ENCODE results near the gene PSORS1C2.

Gene PSORS1C2

DNA sequence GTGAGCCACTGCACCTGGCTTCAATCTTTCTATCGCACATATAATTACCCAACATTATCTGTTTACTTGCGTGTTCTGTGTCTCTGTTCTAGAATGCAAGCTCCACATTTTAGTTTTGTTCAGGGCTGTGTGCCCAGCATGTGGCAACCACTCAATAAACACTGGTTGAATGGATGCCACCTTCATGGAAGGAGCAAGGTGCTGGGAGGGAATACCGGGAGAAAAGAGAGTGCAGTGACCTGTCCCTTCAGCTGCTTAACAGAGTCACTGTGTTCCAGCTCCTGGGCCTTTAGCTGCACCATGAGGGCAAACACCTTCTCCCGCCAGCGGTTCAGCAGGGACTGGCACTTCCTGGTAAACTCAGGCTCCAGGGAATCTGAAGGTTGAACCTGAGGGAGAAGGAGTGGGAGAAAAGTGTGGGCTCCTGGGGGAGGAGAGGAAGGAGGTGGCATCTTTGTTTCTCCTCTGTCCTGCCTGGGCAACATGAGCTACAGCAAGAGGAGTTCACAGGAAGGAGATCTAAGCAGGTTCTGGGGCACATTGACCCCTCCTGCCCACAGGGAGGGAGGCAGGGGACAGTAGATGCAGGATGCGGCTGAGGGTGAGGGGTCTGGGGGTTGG lies 11.1 kb upstream of the PSORS1C2 start:
- no peak overlapping the region for H3K9ac ChIP-seq (ENCODE audit: insufficient read length)
- DNase-seq (ENCODE audit: low read depth, low spot score) = no peak
- TF ChIP-seq FOXP2 (optimal IDR thresholded peaks at IDR 0.05; ENCODE audit: control extremely low read depth, extremely low read length, insufficient read depth) (no peak), POLR2AphosphoS5 (IDR thresholded peaks at IDR 0.05; ENCODE audit: borderline replicate concordance, low read depth, low read length) (no peak), EZH2 (IDR thresholded peaks at IDR 0.05) (no peak)
- H3K9me3 ChIP-seq (ENCODE audit: low read depth, low read length) = no peaks in the 10 kb centered on the region
- no peak overlapping the region for H3K4me3 ChIP-seq
- no peak overlapping the region for H3K27ac ChIP-seq
- peaks cover 8% of the 10 kb centered on the region; the same call in 1 of the 2 replicates for H3K36me3 ChIP-seq (ENCODE audit: insufficient read depth, low read length)

DNA sequence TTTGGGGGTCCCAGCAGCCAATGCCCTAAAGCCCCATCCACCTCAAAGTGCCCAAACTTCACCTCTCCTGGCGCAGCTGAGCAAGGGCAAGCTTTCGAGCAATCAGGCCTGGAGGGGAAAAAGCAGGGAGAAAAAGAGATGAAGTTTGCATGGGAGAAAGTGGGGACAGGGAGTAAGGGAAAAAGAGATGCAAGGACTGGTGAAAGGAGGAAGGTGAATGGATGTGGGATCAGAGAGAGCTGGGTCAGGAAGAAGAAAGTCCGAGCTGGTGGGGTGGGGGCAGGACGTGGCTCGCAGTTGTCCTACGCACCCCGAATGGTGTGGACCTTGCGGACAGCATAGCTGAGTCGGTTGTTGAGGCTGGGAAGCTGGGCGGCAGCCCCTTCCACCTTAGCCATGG lies 6.5 kb upstream of the PSORS1C2 start:
- TF ChIP-seq EZH2 (IDR thresholded peaks at IDR 0.05) (no peak), FOXP2 (optimal IDR thresholded peaks at IDR 0.05; ENCODE audit: control extremely low read depth, extremely low read length, insufficient read depth) (no peak), POLR2AphosphoS5 (IDR thresholded peaks at IDR 0.05; ENCODE audit: borderline replicate concordance, low read depth, low read length) (no peak)
- Histone ChIP-seq H3K9ac (ENCODE audit: insufficient read length) (no peak overlapping the region), H3K36me3 (ENCODE audit: insufficient read depth, low read length) (peaks cover 13% of the 10 kb centered on the region; the same call in 1 of the 2 replicates), H3K4me3 (no peak overlapping the region), H3K9me3 (ENCODE audit: low read depth, low read length) (no peaks in the 10 kb centered on the region), H3K27ac (no peak overlapping the region)
- no peak for DNase-seq (ENCODE audit: low read depth, low spot score)

DNA sequence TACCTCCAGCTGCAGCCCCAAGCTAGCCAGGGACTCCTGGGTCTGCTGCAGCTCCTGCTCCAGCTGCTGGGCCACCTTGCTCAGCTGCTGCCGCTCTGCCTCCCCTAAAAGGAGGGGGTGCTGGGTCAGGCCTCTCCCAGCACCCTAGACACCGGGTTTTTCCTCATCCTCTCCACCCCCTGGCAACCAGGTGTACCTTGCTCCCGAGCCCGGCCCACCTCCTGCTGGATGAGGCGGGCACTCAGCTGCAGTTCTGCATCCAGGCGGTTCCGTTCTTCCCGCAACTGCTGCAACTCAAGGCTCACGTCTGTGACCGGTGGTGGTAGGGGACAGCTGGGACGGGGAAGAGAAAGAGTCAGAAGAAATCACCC lies 6.1 kb upstream of the PSORS1C2 start:
- Histone ChIP-seq H3K36me3 (ENCODE audit: insufficient read depth, low read length) (peaks cover 13% of the 10 kb centered on the region; the same call in 1 of the 2 replicates), H3K27ac (no peak overlapping the region), H3K4me3 (no peak overlapping the region), H3K9me3 (ENCODE audit: low read depth, low read length) (no peaks in the 10 kb centered on the region), H3K9ac (ENCODE audit: insufficient read length) (no peak overlapping the region)
- TF ChIP-seq POLR2AphosphoS5 (IDR thresholded peaks at IDR 0.05; ENCODE audit: borderline replicate concordance, low read depth, low read length) = no peak
- TF ChIP-seq EZH2 (IDR thresholded peaks at IDR 0.05) = no peak
- TF ChIP-seq FOXP2 (optimal IDR thresholded peaks at IDR 0.05; ENCODE audit: control extremely low read depth, extremely low read length, insufficient read depth) = no peak
- no peak for DNase-seq (ENCODE audit: low read depth, low spot score)

DNA sequence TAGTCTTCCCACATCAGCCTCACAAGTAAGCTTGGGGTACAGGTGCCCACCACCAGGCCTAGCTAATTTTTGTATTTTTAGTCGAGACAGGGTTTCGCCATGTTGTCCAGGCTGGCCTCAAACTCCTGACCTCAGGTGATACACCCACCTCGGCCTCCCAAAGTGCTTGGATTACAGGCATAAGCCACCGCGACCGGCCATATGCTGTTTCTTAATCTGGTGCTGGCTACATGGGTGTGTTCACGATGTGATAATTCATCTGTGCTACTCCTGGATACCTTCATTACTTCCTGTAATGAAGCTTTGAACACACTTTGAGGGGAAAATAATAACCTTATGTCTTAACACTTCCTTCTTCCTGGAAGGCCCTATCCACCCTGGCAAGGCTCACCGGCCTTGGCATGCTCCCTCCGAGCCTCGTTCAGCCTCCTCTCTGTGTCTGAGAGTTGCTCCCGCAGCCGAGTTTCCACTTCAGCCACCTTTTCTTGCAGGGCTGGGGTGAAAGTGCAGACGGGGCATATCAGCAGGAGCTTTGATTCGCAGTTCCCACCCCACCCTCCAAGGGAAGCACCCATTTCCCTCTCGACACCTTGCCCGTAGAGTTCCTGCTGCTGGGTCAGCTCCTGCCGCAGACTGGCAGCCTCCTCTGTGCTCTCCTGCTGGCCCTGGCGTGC lies 5.6 kb upstream of the PSORS1C2 start:
- TF ChIP-seq EZH2 (IDR thresholded peaks at IDR 0.05) (no peak), FOXP2 (optimal IDR thresholded peaks at IDR 0.05; ENCODE audit: control extremely low read depth, extremely low read length, insufficient read depth) (no peak)

DNA sequence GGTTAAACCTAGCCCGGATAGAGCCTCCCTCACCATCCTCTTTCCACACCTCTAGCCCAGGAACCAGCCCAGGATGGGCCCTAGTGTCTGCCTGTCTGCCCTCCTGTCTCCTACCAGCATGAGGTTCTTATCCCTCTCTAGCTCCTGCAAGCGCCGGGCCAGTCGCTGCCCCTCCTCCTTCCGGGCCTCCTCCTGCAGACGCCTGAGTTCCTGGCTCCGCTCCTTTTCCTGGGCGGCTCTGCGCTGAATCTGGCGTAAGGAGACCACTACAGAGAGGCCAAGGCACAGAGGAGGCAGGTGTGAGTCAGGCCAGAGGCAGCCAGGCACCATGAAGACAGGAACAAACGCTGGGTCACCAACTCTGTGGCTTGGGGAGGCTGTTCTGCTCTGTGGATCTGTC lies 4.3 kb upstream of the PSORS1C2 start:
- Histone ChIP-seq H3K4me3 (no peak overlapping the region), H3K36me3 (ENCODE audit: insufficient read depth, low read length) (peaks cover 10% of the 10 kb centered on the region; the same call in 1 of the 2 replicates), H3K27ac (no peak overlapping the region), H3K9ac (ENCODE audit: insufficient read length) (no peak overlapping the region), H3K9me3 (ENCODE audit: low read depth, low read length) (no peaks in the 10 kb centered on the region)
- TF ChIP-seq EZH2 (IDR thresholded peaks at IDR 0.05) = no peak
- no peak for TF ChIP-seq FOXP2 (optimal IDR thresholded peaks at IDR 0.05; ENCODE audit: control extremely low read depth, extremely low read length, insufficient read depth)
- TF ChIP-seq POLR2AphosphoS5 (IDR thresholded peaks at IDR 0.05; ENCODE audit: borderline replicate concordance, low read depth, low read length) = no peak
- no peak for DNase-seq (ENCODE audit: low read depth, low spot score)

More for the DNA sequence above, 5.6 kb upstream of the PSORS1C2 start:
- H3K9ac ChIP-seq (ENCODE audit: insufficient read length) = no peak overlapping the region
- no peak for DNase-seq (ENCODE audit: low read depth, low spot score)
- H3K27ac ChIP-seq = no peak overlapping the region
- no peaks in the 10 kb centered on the region for H3K9me3 ChIP-seq (ENCODE audit: low read depth, low read length)
- peaks cover 13% of the 10 kb centered on the region; the same call in 1 of the 2 replicates for H3K36me3 ChIP-seq (ENCODE audit: insufficient read depth, low read length)
- no peak overlapping the region for H3K4me3 ChIP-seq

DNA sequence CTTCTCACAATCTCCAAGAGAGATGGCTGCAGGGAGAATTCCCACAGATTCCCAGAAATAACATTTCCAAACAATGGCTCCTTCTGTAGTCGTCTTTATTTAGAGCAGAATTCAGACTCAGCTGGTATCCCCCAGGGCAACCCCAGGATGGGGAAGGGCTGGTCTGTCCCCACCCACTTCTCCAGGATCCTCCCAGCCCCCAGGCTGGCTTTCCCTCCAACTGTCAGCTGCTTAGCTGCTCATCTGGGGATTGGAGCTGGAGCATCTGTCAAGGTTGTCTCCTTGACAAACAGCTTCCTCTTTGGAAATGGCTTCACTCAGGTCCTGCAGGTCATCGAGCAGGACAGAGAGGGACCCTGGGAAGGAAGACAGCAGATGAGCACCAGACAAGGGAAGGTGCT lies 3.5 kb upstream of the PSORS1C2 start:
- Histone ChIP-seq H3K4me3 (no peak overlapping the region), H3K9ac (ENCODE audit: insufficient read length) (no peak overlapping the region), H3K36me3 (ENCODE audit: insufficient read depth, low read length) (peaks cover 8% of the 10 kb centered on the region; the same call in 1 of the 2 replicates), H3K27ac (no peak overlapping the region), H3K9me3 (ENCODE audit: low read depth, low read length) (no peaks in the 10 kb centered on the region)
- TF ChIP-seq EZH2 (IDR thresholded peaks at IDR 0.05) = no peak
- no peak for TF ChIP-seq POLR2AphosphoS5 (IDR thresholded peaks at IDR 0.05; ENCODE audit: borderline replicate concordance, low read depth, low read length)
- TF ChIP-seq FOXP2 (optimal IDR thresholded peaks at IDR 0.05; ENCODE audit: control extremely low read depth, extremely low read length, insufficient read depth) = no peak
- no peak for DNase-seq (ENCODE audit: low read depth, low spot score)

DNA sequence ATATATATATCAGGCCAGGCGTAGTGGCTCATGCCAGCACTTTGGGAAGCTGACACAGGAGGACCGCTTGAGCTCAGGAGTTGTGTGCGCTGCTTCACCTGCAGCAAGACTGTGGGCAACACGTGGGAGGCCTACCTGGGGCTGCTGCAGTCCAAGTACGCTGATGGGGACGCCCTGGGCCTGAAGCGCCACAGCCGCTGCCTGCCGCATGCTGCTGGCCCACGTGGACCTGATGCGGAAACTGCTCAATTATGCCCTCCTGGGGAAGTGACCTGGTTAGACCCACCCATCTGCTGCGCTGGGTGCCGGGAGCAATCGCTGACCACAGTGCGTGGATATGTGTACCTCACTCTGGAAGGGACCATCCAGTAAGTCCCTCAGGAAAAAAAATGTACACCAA lies 1.8 kb upstream of the PSORS1C2 start:
- DNase-seq (ENCODE audit: low read depth, low spot score) = no peak
- Histone ChIP-seq H3K27ac (no peak overlapping the region), H3K9me3 (ENCODE audit: low read depth, low read length) (no peaks in the 10 kb centered on the region), H3K36me3 (ENCODE audit: insufficient read depth, low read length) (peaks cover 8% of the 10 kb centered on the region; the same call in 1 of the 2 replicates), H3K4me3 (no peak overlapping the region), H3K9ac (ENCODE audit: insufficient read length) (no peak overlapping the region)
- no peak for TF ChIP-seq POLR2AphosphoS5 (IDR thresholded peaks at IDR 0.05; ENCODE audit: borderline replicate concordance, low read depth, low read length)
- TF ChIP-seq FOXP2 (optimal IDR thresholded peaks at IDR 0.05; ENCODE audit: control extremely low read depth, extremely low read length, insufficient read depth) = no peak
- no peak for TF ChIP-seq EZH2 (IDR thresholded peaks at IDR 0.05)

DNA sequence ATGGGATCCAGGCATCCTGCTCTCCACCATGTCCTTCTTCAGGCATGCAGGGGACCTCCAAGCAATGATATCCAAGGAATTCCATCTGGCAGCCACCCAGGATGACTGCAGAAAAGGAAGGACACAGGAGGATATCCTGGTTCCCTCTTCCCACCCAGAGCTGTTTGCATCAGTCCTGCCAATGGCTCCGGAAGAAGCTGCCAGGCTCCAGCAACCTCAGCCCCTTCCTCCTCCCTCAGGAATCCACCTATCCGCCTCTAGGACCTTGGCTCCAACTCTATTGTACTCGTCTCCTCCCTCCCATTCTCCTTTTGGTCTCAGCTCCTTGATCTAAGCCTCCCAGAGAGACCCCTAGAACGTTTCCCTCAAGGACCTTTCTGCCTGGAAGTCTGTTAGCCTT lies 733 bp upstream of the PSORS1C2 start:
- Histone ChIP-seq H3K9ac (ENCODE audit: insufficient read length) (no peak overlapping the region), H3K36me3 (ENCODE audit: insufficient read depth, low read length) (peaks cover 8% of the 10 kb centered on the region; the same call in 1 of the 2 replicates), H3K4me3 (no peak overlapping the region), H3K27ac (no peak overlapping the region), H3K9me3 (ENCODE audit: low read depth, low read length) (no peaks in the 10 kb centered on the region)
- TF ChIP-seq EZH2 (IDR thresholded peaks at IDR 0.05) (no peak), FOXP2 (optimal IDR thresholded peaks at IDR 0.05; ENCODE audit: control extremely low read depth, extremely low read length, insufficient read depth) (no peak), POLR2AphosphoS5 (IDR thresholded peaks at IDR 0.05; ENCODE audit: borderline replicate concordance, low read depth, low read length) (no peak)
- no peak for DNase-seq (ENCODE audit: low read depth, low spot score)
